GM12878 (cell line): ENCODE results near the gene SRSF12. TPM values are rescaled to one million over a fixed set of nuclear protein-coding genes. Genes with fewer than 3 reads are reported as not detected.

Experiments used
- ATAC-seq: fragments of 200-7000 bp; cut with Tn5 transposase; 3 replicates; pipeline ENCODE4 v1.9.1; 2020; ENCODE audit warnings: mild to moderate bottlenecking, moderate library complexity
- BruUV-seq: library from RNA; stranded (reverse); fragments of 400-500 nt; replicated peaks from 2 replicates; lab custom pipeline; 2021; lab: Mats Ljungman, UMichigan
- CTCF ChIA-PET: fragments of 300-600 bp; sonication (Branson Sonifier 250); formaldehyde crosslinking; extraction: SDS; loops from one replicate; lab custom pipeline; 2021; ENCODE audit warnings: inconsistent platforms; lab: Yijun Ruan, JAX
- POLR2A ChIA-PET: fragments of 350-600 bp; formaldehyde crosslinking; extraction: SDS; loops from one replicate; lab custom pipeline; 2021; ENCODE audit warnings: inconsistent platforms; lab: Charles Lee
- RAD21 ChIA-PET: fragments of 300-600 bp; sonication (Branson Sonifier 250); formaldehyde crosslinking; loops from one replicate; lab custom pipeline; 2023; ENCODE audit warnings: antibody characterized with exemption; ENCODE audit not compliant: unreplicated experiment; lab: Charles Lee
- SMC1A ChIA-PET: fragments of 300-600 bp; sonication (Branson Sonifier 250); formaldehyde crosslinking; loops from one replicate; lab custom pipeline; 2023; ENCODE audit not compliant: unreplicated experiment, uncharacterized antibody; lab: Charles Lee
- DNase-seq: peaks from one replicate; pipeline ENCODE4 v3.0.0-alpha.2; 2011; ENCODE audit warnings: low read depth, low spot score
- FAIRE-seq: peaks from 3 replicates; lab custom pipeline; 2011; peaks lifted over from hg19 to GRCh38; lab: Jason Lieb, UNC
- H2AFZ ChIP-seq: 2 replicates; pipeline ENCODE4 v1.6.0; 2011; ENCODE audit warnings: low read depth, low read length, control low read depth; ENCODE audit not compliant: control insufficient read depth
- H3K27ac ChIP-seq: 2 replicates; pipeline ENCODE4 v1.5.1; 2011; ENCODE audit warnings: control low read depth; ENCODE audit not compliant: control insufficient read depth, insufficient read depth
- H3K27me3 ChIP-seq, 2 experiments: replicated peaks in 1 of 2; 2 replicates each; pipeline versions ENCODE4 v1.6.0 to v1.6.1; 2011; ENCODE audit warnings: low read length in 1 of 2; ENCODE audit not compliant: control insufficient read depth in 2 of 2, insufficient read depth in 2 of 2
- H3K36me3 ChIP-seq, 2 experiments: 2 replicates each; pipeline ENCODE4 v1.5.1; 2011; ENCODE audit warnings: low read length in 1 of 2; ENCODE audit not compliant: control insufficient read depth in 2 of 2, insufficient read depth in 2 of 2
- H3K4me1 ChIP-seq: 2 replicates; pipeline ENCODE4 v1.6.1; 2011; ENCODE audit warnings: mild to moderate bottlenecking, low read length, moderate library complexity, mixed read lengths; ENCODE audit not compliant: control insufficient read depth, insufficient read depth
- H3K4me2 ChIP-seq: 2 replicates; pipeline ENCODE4 v1.6.0; 2011; ENCODE audit warnings: control low read depth; ENCODE audit not compliant: control insufficient read depth, insufficient read depth
- H3K4me3 ChIP-seq: fragments of 200-600 bp; sonication (generic); 2 replicates; pipeline ENCODE4 v1.5.1; 2016
- H3K79me2 ChIP-seq: 2 replicates; pipeline ENCODE4 v1.6.0; 2011; ENCODE audit warnings: low read length; ENCODE audit not compliant: control insufficient read depth, insufficient read depth
- H3K9ac ChIP-seq: 2 replicates; pipeline ENCODE4 v1.8.0; 2011; ENCODE audit warnings: low read length, control low read depth, mixed read lengths; ENCODE audit not compliant: control insufficient read depth, insufficient read depth
- H3K9me3 ChIP-seq: replicated peaks from 3 replicates; pipeline ENCODE4 v1.5.1; 2011; ENCODE audit warnings: mild to moderate bottlenecking, low read length; ENCODE audit not compliant: control insufficient read depth, insufficient read depth
- H4K20me1 ChIP-seq: 2 replicates; pipeline ENCODE4 v1.6.0; 2011; ENCODE audit not compliant: control insufficient read depth, insufficient read depth
- CHD4 ChIP-seq: fragments of 200-600 bp; sonication (generic); IDR thresholded peaks from 2 replicates; pipeline ENCODE4 v1.6.1; 2016; ENCODE audit warnings: mild to moderate bottlenecking
- FOS ChIP-seq: IDR thresholded peaks from 3 replicates; pipeline ENCODE4 v1.6.1; 2011; ENCODE audit warnings: borderline replicate concordance; ENCODE audit not compliant: insufficient read length; ENCODE audit errors: extremely low read depth
- HDGF ChIP-seq: fragments of 450-650 bp; IDR thresholded peaks from 2 replicates; pipeline ENCODE4 v1.6.1; 2016; ENCODE audit warnings: antibody characterized with exemption
- IKZF2 ChIP-seq, 2 experiments: fragments of 450-650 bp; IDR thresholded peaks; 2 replicates each; pipeline ENCODE4 v1.6.1; 2017; ENCODE audit warnings: mild to moderate bottlenecking in 2 of 2, moderate library complexity in 2 of 2
- IRF4 ChIP-seq: IDR thresholded peaks from 2 replicates; pipeline ENCODE4 v1.6.1; 2011; ENCODE audit warnings: low read depth, low read length
- JUNB ChIP-seq: IDR thresholded peaks from 2 replicates; pipeline ENCODE4 v1.6.1; 2016; ENCODE audit warnings: antibody characterized with exemption, mild to moderate bottlenecking
- MEF2B ChIP-seq: fragments of 450-650 bp; IDR thresholded peaks from 2 replicates; pipeline ENCODE4 v1.6.1; 2018; ENCODE audit warnings: mild to moderate bottlenecking, moderate library complexity; ENCODE audit not compliant: partially characterized antibody, poor library complexity, severe bottlenecking
- MTA2 ChIP-seq: fragments of 450-650 bp; IDR thresholded peaks from 2 replicates; pipeline ENCODE4 v1.6.1; 2016; ENCODE audit warnings: low read depth, mild to moderate bottlenecking, moderate library complexity
- MTA3 ChIP-seq: IDR thresholded peaks from 2 replicates; pipeline ENCODE4 v1.6.1; 2012; ENCODE audit warnings: low read length, inconsistent platforms, borderline replicate concordance
- NFIC ChIP-seq: IDR thresholded peaks from 2 replicates; pipeline ENCODE4 v1.6.1; 2012; ENCODE audit warnings: low read depth, mild to moderate bottlenecking, inconsistent platforms, low read length, moderate library complexity
- NFYA ChIP-seq: IDR thresholded peaks from 2 replicates; pipeline ENCODE4 v1.6.1; 2011; ENCODE audit warnings: low read depth, mild to moderate bottlenecking, low read length, improper control_type of control experiment, borderline replicate concordance
- NR2F1 ChIP-seq: fragments of 450-650 bp; conservative IDR thresholded peaks from 2 replicates; pipeline ENCODE4 v1.6.1; 2017; ENCODE audit warnings: mild to moderate bottlenecking
- RUNX3 ChIP-seq: IDR thresholded peaks from 2 replicates; pipeline ENCODE4 v1.6.1; 2012; ENCODE audit warnings: low read length, inconsistent platforms
- SREBF2 ChIP-seq: IDR thresholded peaks from 2 replicates; pipeline ENCODE4 v1.6.1; 2012; ENCODE audit warnings: mild to moderate bottlenecking, low read length
- SUPT20H ChIP-seq: IDR thresholded peaks from 2 replicates; pipeline ENCODE4 v1.6.1; 2011; ENCODE audit warnings: low read depth, mild to moderate bottlenecking, low read length, moderate library complexity, borderline replicate concordance; ENCODE audit not compliant: control insufficient read depth
- WGBS: methylation state at CpG from one replicate; pipeline ENCODE4 v1.1.6; 2016; ENCODE audit warnings: low lambda C conversion rate; ENCODE audit not compliant: insufficient replicate concordance, insufficient coverage; ENCODE audit errors: missing lambda C conversion rate; 5-methylcytosine and 5-hydroxymethylcytosine counted together
- in situ Hi-C: fragments of 300-500 bp; cut with MboI; formaldehyde crosslinking; loops from 9 replicates; pipeline ENCODE4 v1.14.3; 2018; ENCODE audit warnings: mixed read lengths
- intact Hi-C: fragments of 100-400 bp; cut with micrococcal nuclease; formaldehyde crosslinking; loops from one replicate; pipeline ENCODE4 v1.14.2; 2022; ENCODE audit not compliant: unreplicated experiment
- polyA plus RNA-seq, 11 experiments: library from polyadenylated mRNA; depleted of rRNA in 4 of 11; unstranded in 6 of 11; stranded (reverse) in 5 of 11; fragments of >200 nt; fragmentation: Nextera tagmentation in 4 of 11; fragmentation: Illumina TruSeq in 1 of 11; extraction: Ambion mirVana in 4 of 11; extraction: Trizol in 1 of 11; gene quantifications; 1 replicate in 1 of 11; 2 replicates in 10 of 11; pipeline versions ENCODE4 v1.2.1 to v1.2.3, GENCODE V29; 2011 to 2016; ENCODE audit warnings: inconsistent platforms in 2 of 11, missing spikeins in 2 of 11, low read depth in 1 of 11
- total RNA-seq, 4 experiments: library from RNA; depleted of rRNA in 3 of 4; stranded (reverse); fragments of >200 nt in 3 of 4; fragmentation: Illumina TruSeq in 1 of 4; extraction: Trizol in 1 of 4; gene quantifications; 2 replicates each; pipeline versions ENCODE4 v1.2.1 to v1.2.3, GENCODE V29; 2013 to 2021
- TF ChIP-seq, protein P1 (sequence below): fragments of 450-650 bp; IDR thresholded peaks from 2 replicates; pipeline ENCODE4 v1.6.1; 2018; ENCODE audit warnings: mild to moderate bottlenecking, low read depth, moderate library complexity; ENCODE audit not compliant: partially characterized antibody
- TF ChIP-seq, protein P2 (sequence below): fragments of 450-650 bp; IDR thresholded peaks from 2 replicates; pipeline ENCODE4 v1.6.1; 2016; ENCODE audit warnings: mild to moderate bottlenecking
- TF ChIP-seq, protein P3 (sequence below): fragments of 450-650 bp; IDR thresholded peaks from 2 replicates; pipeline ENCODE4 v1.6.1; 2017; ENCODE audit warnings: low read depth, mild to moderate bottlenecking, moderate library complexity

The SRSF12 gene
- total and polyA plus RNA-seq, 10 of the 15 experiments (the other 5 are each of a cell fraction or from before 2014, with no cell fraction given): 0.03 to 0.23 TPM; not detected in 8

DNA sequence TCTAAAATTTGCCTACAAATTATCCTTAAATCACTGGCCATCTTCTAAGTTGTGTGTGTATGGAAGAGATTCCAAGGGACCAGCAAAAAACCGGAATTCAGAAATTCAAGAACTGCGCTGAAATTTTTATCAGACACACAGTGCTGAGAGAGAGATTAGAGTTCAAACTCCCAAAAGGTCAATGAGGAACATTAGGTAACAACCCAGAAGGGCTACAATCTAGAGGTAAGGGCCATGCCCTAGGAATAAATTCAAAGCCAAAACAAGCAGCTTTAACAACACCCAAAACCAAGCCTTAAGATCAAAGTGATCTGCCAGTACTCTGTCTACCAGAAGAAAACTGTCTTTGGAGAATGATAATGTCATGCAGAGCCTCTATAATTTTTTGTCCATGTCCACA is 17.8 kb downstream of the SRSF12 start (continued):
- TF ChIP-seq FOS (no peak), RUNX3 (no peak), NR2F1 (no peak), MTA3 (no peak)

DNA sequence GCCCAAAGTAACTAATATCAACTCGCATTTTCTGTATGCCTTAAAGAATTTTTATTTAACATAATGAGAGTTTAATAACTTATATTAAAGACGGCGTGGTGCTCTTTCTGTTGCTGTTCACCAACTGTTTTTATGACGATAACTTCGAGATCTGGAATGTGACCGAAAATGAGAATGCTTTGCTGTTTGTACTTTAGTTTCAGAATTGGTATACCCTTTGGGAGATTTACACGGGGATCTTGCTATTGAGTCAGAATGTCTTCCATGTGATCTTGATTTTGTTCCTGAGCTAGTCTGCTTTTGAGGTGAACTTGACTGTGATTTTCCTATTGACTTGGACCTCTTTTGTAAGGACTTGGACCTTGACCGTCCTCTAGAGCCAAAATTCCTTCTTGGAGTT is 19.4 kb downstream of the SRSF12 start:
- WGBS: under 1% methylated on average over 8 of the region's 8 CpGs
- no peak for DNase-seq
- in situ Hi-C loops (no loop called here), intact Hi-C loops (no loop called here)
- Histone ChIP-seq H2AFZ (peak overlapping the region; percentile 29), H3K9ac (no peak overlapping the region), H3K4me3 (no peak overlapping the region), H3K27ac (no peak overlapping the region), H3K9me3 (no peaks in the 10 kb centered on the region), H3K4me1 (no peaks in the 10 kb centered on the region), H3K4me2 (peak overlapping the region; percentile 26; the same call in 1 of the 2 replicates), H3K27me3 (no peaks in the 10 kb centered on the region), H3K79me2 (no peaks in the 10 kb centered on the region), H3K36me3 (no peaks in the 10 kb centered on the region), H4K20me1 (no peaks in the 10 kb centered on the region)
- ChIA-PET CTCF (interaction anchor here (1.3 to 1.6 kb wide), 3 partner anchors 16 to 45 kb away, joined by 4 to 6 read pairs (median 4); no protein-coding TSS in a partner anchor), RAD21 (interaction anchor here (0.8 to 1.2 kb wide), 5 partner anchors 12 to 135 kb away, joined by 3 to 4 read pairs (median 4); partner anchors contain the start of genes PNRC1 and RNGTT), POLR2A (interaction anchor here (0.9 to 1.1 kb wide), 2 partner anchors 13 to 20 kb away, joined by 3 to 4 read pairs; no protein-coding TSS in a partner anchor), SMC1A (interaction anchor here (0.5 to 3.5 kb wide), 5 partner anchors 12 to 289 kb away, joined by 3 to 13 read pairs (median 3); partner anchors contain the start of gene PNRC1)
- no peak for FAIRE-seq
- ATAC-seq: peak; percentile 67
- BruUV-seq: no TSS peak
- no peak for TF ChIP-seq MEF2B
- TF ChIP-seq HDGF: no peak
- TF ChIP-seq CHD4: no peak
- TF ChIP-seq, protein P1, sequence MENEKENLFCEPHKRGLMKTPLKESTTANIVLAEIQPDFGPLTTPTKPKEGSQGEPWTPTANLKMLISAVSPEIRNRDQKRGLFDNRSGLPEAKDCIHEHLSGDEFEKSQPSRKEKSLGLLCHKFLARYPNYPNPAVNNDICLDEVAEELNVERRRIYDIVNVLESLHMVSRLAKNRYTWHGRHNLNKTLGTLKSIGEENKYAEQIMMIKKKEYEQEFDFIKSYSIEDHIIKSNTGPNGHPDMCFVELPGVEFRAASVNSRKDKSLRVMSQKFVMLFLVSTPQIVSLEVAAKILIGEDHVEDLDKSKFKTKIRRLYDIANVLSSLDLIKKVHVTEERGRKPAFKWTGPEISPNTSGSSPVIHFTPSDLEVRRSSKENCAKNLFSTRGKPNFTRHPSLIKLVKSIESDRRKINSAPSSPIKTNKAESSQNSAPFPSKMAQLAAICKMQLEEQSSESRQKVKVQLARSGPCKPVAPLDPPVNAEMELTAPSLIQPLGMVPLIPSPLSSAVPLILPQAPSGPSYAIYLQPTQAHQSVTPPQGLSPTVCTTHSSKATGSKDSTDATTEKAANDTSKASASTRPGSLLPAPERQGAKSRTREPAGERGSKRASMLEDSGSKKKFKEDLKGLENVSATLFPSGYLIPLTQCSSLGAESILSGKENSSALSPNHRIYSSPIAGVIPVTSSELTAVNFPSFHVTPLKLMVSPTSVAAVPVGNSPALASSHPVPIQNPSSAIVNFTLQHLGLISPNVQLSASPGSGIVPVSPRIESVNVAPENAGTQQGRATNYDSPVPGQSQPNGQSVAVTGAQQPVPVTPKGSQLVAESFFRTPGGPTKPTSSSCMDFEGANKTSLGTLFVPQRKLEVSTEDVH: no peak
- TF ChIP-seq SREBF2: no peak
- peak; percentile 54 to 55; a peak in 2 of 4 replicates for TF ChIP-seq IKZF2 (IDR thresholded peaks at IDR 0.05)
- no peak for TF ChIP-seq NFYA
- peak; percentile 15; the same call in 1 of the 2 replicates for TF ChIP-seq MTA2
- TF ChIP-seq IRF4: peak; percentile 49; the same call in 1 of the 2 replicates
- no peak for TF ChIP-seq SUPT20H
- TF ChIP-seq, protein P2, sequence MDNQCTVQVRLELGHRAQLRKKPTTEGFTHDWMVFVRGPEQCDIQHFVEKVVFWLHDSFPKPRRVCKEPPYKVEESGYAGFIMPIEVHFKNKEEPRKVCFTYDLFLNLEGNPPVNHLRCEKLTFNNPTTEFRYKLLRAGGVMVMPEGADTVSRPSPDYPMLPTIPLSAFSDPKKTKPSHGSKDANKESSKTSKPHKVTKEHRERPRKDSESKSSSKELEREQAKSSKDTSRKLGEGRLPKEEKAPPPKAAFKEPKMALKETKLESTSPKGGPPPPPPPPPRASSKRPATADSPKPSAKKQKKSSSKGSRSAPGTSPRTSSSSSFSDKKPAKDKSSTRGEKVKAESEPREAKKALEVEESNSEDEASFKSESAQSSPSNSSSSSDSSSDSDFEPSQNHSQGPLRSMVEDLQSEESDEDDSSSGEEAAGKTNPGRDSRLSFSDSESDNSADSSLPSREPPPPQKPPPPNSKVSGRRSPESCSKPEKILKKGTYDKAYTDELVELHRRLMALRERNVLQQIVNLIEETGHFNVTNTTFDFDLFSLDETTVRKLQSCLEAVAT: no peak
- TF ChIP-seq NFIC: peak; percentile 53; the same call in 1 of the 2 replicates
- TF ChIP-seq RUNX3: peak; percentile 22; the same call in 1 of the 2 replicates
- TF ChIP-seq JUNB: peak; percentile 79
- TF ChIP-seq, protein P3, sequence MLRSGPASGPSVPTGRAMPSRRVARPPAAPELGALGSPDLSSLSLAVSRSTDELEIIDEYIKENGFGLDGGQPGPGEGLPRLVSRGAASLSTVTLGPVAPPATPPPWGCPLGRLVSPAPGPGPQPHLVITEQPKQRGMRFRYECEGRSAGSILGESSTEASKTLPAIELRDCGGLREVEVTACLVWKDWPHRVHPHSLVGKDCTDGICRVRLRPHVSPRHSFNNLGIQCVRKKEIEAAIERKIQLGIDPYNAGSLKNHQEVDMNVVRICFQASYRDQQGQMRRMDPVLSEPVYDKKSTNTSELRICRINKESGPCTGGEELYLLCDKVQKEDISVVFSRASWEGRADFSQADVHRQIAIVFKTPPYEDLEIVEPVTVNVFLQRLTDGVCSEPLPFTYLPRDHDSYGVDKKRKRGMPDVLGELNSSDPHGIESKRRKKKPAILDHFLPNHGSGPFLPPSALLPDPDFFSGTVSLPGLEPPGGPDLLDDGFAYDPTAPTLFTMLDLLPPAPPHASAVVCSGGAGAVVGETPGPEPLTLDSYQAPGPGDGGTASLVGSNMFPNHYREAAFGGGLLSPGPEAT: peak; percentile 53; the same call in 1 of the 2 replicates
